ENCODE measurements around the gene PINLYP. TPM values are rescaled to one million over a fixed set of nuclear protein-coding genes. Genes with fewer than 3 reads are reported as not detected.
A peak's percentile ranks its signal among the peaks of the same experiment; 100 is the strongest.

Gene PINLYP
- total and polyA plus RNA-seq, 2 of the 13 experiments (the other 11 are each of a cell fraction or from before 2014, with no cell fraction given) = 0.21 to 0.24 TPM

DNA sequence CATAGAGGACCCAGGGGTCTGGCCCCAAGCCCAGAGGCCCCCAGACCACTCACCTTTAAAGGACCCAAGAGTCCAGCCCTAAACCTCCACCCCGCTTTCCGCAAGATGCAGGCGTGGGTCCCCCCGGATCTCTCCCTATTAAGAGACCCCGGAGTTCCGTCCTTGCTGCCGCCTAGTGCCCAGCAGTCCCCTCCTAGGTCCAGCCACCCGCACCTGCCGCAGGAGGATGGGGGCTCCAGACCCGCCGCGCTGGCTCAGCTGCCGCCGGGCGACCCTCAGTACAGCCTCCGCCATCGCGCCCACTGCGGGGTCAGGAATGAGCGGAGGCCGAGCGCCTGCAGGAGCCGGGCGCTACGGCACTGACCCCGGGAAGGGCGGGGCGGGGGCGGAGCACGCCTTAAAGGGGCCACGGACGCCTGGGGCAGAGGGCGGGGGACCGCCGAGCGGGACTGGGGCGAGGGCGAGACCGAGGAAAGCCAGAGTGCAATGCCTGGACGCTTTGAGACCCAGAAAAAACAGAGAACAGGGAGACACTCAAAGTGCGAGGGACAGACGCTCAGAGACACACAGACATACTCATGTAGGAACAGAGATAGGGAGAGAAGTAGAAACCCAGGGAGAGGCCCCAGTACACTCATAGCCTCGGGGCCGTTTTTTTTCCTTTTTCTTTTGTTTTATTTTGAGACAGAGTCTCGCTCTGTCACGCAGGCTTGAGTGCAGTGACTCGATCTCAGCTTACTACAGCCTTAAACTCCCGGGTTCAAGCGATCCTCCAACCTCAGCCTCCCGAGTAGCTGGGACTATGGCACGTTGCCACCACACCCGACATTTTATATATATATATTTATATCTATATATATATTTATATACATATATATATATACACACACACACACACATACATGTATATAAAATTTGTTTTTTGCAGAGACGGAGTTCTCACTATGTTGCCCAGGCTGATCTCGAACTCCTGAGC lies 48.4 kb upstream of the PINLYP start, which contains the start of gene ETHE1 (continued):
- TF ChIP-seq, protein P1, sequence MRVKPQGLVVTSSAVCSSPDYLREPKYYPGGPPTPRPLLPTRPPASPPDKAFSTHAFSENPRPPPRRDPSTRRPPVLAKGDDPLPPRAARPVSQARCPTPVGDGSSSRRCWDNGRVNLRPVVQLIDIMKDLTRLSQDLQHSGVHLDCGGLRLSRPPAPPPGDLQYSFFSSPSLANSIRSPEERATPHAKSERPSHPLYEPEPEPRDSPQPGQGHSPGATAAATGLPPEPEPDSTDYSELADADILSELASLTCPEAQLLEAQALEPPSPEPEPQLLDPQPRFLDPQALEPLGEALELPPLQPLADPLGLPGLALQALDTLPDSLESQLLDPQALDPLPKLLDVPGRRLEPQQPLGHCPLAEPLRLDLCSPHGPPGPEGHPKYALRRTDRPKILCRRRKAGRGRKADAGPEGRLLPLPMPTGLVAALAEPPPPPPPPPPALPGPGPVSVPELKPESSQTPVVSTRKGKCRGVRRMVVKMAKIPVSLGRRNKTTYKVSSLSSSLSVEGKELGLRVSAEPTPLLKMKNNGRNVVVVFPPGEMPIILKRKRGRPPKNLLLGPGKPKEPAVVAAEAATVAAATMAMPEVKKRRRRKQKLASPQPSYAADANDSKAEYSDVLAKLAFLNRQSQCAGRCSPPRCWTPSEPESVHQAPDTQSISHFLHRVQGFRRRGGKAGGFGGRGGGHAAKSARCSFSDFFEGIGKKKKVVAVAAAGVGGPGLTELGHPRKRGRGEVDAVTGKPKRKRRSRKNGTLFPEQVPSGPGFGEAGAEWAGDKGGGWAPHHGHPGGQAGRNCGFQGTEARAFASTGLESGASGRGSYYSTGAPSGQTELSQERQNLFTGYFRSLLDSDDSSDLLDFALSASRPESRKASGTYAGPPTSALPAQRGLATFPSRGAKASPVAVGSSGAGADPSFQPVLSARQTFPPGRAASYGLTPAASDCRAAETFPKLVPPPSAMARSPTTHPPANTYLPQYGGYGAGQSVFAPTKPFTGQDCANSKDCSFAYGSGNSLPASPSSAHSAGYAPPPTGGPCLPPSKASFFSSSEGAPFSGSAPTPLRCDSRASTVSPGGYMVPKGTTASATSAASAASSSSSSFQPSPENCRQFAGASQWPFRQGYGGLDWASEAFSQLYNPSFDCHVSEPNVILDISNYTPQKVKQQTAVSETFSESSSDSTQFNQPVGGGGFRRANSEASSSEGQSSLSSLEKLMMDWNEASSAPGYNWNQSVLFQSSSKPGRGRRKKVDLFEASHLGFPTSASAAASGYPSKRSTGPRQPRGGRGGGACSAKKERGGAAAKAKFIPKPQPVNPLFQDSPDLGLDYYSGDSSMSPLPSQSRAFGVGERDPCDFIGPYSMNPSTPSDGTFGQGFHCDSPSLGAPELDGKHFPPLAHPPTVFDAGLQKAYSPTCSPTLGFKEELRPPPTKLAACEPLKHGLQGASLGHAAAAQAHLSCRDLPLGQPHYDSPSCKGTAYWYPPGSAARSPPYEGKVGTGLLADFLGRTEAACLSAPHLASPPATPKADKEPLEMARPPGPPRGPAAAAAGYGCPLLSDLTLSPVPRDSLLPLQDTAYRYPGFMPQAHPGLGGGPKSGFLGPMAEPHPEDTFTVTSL (CRISPR knock-in tag; IDR thresholded peaks at IDR 0.05; ENCODE audit: borderline replicate concordance) = no peak
- TF ChIP-seq PAX8 (CRISPR knock-in tag; IDR thresholded peaks at IDR 0.05; ENCODE audit: borderline replicate concordance) = no peak
- TF ChIP-seq MXD4 (CRISPR knock-in tag; IDR thresholded peaks at IDR 0.05) = no peak
- TF ChIP-seq, protein P2, sequence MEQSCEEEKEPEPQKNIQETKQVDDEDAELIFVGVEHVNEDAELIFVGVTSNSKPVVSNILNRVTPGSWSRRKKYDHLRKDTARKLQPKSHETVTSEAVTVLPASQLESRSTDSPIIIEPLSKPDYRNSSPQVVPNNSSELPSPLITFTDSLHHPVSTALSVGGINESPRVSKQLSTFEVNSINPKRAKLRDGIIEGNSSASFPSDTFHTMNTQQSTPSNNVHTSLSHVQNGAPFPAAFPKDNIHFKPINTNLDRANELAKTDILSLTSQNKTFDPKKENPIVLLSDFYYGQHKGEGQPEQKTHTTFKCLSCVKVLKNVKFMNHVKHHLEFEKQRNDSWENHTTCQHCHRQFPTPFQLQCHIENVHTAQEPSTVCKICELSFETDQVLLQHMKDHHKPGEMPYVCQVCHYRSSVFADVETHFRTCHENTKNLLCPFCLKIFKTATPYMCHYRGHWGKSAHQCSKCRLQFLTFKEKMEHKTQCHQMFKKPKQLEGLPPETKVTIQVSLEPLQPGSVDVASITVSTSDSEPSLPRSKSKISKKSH (CRISPR knock-in tag; IDR thresholded peaks at IDR 0.05; ENCODE audit: borderline replicate concordance) = no peak
- TF ChIP-seq, protein P3, sequence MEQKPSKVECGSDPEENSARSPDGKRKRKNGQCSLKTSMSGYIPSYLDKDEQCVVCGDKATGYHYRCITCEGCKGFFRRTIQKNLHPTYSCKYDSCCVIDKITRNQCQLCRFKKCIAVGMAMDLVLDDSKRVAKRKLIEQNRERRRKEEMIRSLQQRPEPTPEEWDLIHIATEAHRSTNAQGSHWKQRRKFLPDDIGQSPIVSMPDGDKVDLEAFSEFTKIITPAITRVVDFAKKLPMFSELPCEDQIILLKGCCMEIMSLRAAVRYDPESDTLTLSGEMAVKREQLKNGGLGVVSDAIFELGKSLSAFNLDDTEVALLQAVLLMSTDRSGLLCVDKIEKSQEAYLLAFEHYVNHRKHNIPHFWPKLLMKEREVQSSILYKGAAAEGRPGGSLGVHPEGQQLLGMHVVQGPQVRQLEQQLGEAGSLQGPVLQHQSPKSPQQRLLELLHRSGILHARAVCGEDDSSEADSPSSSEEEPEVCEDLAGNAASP (CRISPR knock-in tag; IDR thresholded peaks at IDR 0.05; ENCODE audit: borderline replicate concordance) = peak; percentile 54; the same call in 1 of the 2 replicates
- TF ChIP-seq ZNF205 (CRISPR knock-in tag; IDR thresholded peaks at IDR 0.05) = no peak
- TF ChIP-seq, protein P4, sequence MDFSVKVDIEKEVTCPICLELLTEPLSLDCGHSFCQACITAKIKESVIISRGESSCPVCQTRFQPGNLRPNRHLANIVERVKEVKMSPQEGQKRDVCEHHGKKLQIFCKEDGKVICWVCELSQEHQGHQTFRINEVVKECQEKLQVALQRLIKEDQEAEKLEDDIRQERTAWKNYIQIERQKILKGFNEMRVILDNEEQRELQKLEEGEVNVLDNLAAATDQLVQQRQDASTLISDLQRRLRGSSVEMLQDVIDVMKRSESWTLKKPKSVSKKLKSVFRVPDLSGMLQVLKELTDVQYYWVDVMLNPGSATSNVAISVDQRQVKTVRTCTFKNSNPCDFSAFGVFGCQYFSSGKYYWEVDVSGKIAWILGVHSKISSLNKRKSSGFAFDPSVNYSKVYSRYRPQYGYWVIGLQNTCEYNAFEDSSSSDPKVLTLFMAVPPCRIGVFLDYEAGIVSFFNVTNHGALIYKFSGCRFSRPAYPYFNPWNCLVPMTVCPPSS (IDR thresholded peaks at IDR 0.05) = no peak
- TF ChIP-seq, protein P5, sequence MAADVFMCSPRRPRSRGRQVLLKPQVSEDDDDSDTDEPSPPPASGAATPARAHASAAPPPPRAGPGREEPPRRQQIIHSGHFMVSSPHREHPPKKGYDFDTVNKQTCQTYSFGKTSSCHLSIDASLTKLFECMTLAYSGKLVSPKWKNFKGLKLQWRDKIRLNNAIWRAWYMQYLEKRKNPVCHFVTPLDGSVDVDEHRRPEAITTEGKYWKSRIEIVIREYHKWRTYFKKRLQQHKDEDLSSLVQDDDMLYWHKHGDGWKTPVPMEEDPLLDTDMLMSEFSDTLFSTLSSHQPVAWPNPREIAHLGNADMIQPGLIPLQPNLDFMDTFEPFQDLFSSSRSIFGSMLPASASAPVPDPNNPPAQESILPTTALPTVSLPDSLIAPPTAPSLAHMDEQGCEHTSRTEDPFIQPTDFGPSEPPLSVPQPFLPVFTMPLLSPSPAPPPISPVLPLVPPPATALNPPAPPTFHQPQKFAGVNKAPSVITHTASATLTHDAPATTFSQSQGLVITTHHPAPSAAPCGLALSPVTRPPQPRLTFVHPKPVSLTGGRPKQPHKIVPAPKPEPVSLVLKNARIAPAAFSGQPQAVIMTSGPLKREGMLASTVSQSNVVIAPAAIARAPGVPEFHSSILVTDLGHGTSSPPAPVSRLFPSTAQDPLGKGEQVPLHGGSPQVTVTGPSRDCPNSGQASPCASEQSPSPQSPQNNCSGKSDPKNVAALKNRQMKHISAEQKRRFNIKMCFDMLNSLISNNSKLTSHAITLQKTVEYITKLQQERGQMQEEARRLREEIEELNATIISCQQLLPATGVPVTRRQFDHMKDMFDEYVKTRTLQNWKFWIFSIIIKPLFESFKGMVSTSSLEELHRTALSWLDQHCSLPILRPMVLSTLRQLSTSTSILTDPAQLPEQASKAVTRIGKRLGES (CRISPR knock-in tag; IDR thresholded peaks at IDR 0.05; ENCODE audit: borderline replicate concordance) = no peak
- TF ChIP-seq, protein P6, sequence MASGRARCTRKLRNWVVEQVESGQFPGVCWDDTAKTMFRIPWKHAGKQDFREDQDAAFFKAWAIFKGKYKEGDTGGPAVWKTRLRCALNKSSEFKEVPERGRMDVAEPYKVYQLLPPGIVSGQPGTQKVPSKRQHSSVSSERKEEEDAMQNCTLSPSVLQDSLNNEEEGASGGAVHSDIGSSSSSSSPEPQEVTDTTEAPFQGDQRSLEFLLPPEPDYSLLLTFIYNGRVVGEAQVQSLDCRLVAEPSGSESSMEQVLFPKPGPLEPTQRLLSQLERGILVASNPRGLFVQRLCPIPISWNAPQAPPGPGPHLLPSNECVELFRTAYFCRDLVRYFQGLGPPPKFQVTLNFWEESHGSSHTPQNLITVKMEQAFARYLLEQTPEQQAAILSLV (CRISPR knock-in tag; IDR thresholded peaks at IDR 0.05; ENCODE audit: borderline replicate concordance) = no peak; the same call in 1 of the 2 replicates
- no peak for TF ChIP-seq TP53 (CRISPR knock-in tag; conservative IDR thresholded peaks at IDR 0.05)
- TF ChIP-seq, protein P7, sequence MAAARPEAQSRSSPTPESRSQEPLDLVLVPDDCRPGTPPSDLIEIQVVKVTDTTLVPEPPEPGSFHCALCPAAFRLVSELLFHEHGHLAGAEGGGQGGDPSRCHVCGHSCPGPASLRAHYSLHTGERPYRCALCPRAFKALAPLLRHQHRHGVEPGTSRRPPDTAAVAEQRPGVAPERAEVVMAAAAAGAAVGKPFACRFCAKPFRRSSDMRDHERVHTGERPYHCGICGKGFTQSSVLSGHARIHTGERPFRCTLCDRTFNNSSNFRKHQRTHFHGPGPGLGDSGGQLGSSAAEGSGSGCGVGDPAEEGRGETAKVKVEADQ (CRISPR knock-in tag; IDR thresholded peaks at IDR 0.05; ENCODE audit: borderline replicate concordance) = no peak

Measured in HepG2 (cell line).